Stimulated activated naive CD8-positive, alpha-beta T cell treated with anti-CD3 and anti-CD28 coated beads, Interleukin-15, amount 100 ng/mL, for 72 hours (primary cell): ENCODE measurements around the gene SH3RF2.
A peak's percentile ranks its signal among the peaks of the same experiment; 100 is the strongest.

Source experiments
- ATAC-seq: fragments of 150-1000 bp; cut with Tn5 transposase; 2 replicates; pipeline ENCODE4 v1.10.0; 2021; ENCODE audit warnings: mild to moderate bottlenecking, moderate library complexity
- DNase-seq, 2 donors: peaks; one replicate each; pipeline ENCODE4 v3.0.0; 2021 to 2022
- H3K27ac Mint-ChIP-seq, 2 donors: one replicate each; pipeline ENCODE4 v1.8.0; 2022; ENCODE audit warnings: mild to moderate bottlenecking in 2 of 2, mixed read lengths in 2 of 2, moderate library complexity in 2 of 2
- H3K27me3 Mint-ChIP-seq: one replicate; pipeline ENCODE4 v1.8.0; 2022; ENCODE audit warnings: mixed read lengths
- H3K4me1 Mint-ChIP-seq: one replicate; pipeline ENCODE4 v1.8.0; 2022; ENCODE audit warnings: mild to moderate bottlenecking, mixed read lengths
- H3K4me3 Mint-ChIP-seq, 2 donors: one replicate each; pipeline ENCODE4 v1.8.0; 2022; ENCODE audit warnings: mild to moderate bottlenecking in 2 of 2, mixed read lengths in 2 of 2, moderate library complexity in 1 of 2
- H3K9me3 Mint-ChIP-seq, 2 donors: one replicate each; pipeline ENCODE4 v1.8.0; 2022; ENCODE audit warnings: mixed read lengths in 2 of 2

Gene SH3RF2

DNA sequence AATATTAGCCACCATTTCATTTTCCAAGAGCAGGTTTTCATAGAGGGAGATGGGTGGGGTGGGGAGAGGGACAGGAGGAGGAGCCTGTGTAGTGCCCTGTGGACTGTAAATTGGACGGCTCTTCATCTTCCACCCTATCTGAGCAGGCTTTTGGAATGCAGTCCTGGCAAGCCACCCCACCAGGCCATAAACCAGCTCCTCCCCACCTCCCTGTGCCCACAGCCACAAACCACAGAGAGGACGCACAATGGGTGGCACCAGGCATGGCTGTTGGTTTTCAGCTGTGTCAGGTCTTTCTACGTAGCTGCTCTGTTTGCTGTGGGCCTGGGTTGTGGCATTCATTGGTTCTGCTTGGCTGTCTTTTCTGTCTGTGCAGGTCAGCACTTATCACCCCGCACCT, 111.0 kb downstream of the SH3RF2 start:
- ATAC-seq, result no peak
- H3K27ac Mint-ChIP-seq, result no peak overlapping the region

DNA sequence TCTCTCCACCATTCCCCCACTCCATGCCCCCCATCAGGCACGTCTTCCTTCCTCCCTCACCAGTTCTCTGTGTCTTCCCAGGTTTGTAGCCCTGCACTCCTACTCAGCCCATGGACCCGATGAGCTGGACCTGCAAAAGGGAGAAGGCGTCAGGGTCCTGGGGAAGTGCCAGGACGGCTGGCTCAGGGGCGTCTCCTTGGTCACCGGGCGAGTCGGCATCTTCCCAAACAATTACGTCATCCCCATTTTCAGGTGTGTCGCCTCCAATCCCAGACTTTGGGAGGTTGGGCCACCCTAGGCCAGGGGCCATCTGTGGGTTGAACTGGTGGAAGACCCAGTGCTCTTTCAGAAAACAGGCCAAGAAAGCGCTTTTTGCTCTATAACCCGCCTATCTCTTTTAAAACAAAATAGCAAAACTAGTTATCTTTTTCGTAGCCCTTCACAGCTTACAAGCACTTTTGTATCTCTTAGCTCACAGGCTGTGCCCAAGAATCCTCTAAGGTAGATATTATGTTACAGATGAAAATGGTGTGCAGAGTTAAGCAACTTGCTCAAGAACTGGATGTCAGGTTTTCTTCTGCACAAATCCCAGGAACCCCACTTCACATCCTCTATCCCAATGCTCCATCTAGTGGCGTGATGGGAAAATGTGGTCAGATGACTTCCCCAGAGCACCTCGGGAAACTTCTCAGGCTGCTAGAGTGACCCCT, 112.8 kb downstream of the SH3RF2 start:
- no peaks in the 10 kb centered on the region for H3K4me1 Mint-ChIP-seq
- no peak overlapping the region for H3K4me3 Mint-ChIP-seq
- ATAC-seq (peak; percentile 34), DNase-seq (peak in 1 of 2 donors; percentile 12)
- peaks cover 34% of the 10 kb centered on the region for H3K27me3 Mint-ChIP-seq
- no peaks in the 10 kb centered on the region for H3K9me3 Mint-ChIP-seq
- H3K27ac Mint-ChIP-seq, result no peak overlapping the region

More for the DNA sequence above, 111.0 kb downstream of the SH3RF2 start:
- no peaks in the 10 kb centered on the region for H3K4me1 Mint-ChIP-seq
- peaks cover 34% of the 10 kb centered on the region for H3K27me3 Mint-ChIP-seq
- no peak for DNase-seq
- no peak overlapping the region for H3K4me3 Mint-ChIP-seq
- H3K9me3 Mint-ChIP-seq, result no peaks in the 10 kb centered on the region

DNA sequence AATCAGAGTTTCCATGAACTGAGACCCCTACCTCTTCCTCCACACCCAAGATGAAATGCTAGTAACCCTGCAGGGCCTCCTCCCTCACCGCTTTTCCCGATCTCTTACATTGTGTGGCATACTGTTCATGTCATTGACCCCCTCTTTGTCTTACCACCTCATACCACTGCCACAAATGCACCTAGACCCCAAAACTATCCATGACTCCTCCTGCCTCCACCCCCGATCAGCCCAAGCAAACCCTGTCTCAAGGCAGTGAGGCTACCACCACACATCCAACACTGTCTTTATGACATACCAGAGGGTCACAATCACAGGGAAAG, 113.3 kb downstream of the SH3RF2 start:
- Mint-ChIP-seq H3K27ac (no peak overlapping the region), H3K4me1 (no peaks in the 10 kb centered on the region)
- ATAC-seq, result peak; percentile 34

DNA sequence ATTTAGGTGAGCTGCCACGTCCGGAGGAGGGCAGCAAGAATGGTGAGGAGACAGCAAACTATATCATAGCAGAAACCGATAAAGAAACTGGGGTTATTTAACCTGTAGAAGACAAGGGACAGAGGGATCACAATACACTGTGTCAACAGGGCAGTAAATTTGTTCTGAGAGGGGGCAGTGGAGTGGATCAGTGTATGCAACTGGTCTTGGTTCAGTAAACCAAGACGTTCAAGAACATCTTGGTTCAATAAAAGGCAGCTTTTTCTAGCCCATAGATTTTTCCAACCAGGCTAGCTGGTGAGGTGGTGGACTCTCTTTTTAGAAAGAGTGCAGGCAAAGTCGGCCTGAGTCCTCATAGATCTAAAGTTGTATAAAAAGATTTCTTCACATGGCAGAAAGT, 113.7 kb downstream of the SH3RF2 start:
- Mint-ChIP-seq H3K4me1 (no peaks in the 10 kb centered on the region), H3K27me3 (peaks cover 34% of the 10 kb centered on the region), H3K9me3 (no peaks in the 10 kb centered on the region), H3K4me3 (no peak overlapping the region), H3K27ac (peak overlapping the region in 1 of 2 donors; percentile 69)
- ATAC-seq, result peak; percentile 12
- DNase-seq, result no peak

More for the DNA sequence above, 113.3 kb downstream of the SH3RF2 start:
- Mint-ChIP-seq H3K9me3 (no peaks in the 10 kb centered on the region), H3K27me3 (peaks cover 34% of the 10 kb centered on the region), H3K4me3 (no peak overlapping the region)
- no peak for DNase-seq

DNA sequence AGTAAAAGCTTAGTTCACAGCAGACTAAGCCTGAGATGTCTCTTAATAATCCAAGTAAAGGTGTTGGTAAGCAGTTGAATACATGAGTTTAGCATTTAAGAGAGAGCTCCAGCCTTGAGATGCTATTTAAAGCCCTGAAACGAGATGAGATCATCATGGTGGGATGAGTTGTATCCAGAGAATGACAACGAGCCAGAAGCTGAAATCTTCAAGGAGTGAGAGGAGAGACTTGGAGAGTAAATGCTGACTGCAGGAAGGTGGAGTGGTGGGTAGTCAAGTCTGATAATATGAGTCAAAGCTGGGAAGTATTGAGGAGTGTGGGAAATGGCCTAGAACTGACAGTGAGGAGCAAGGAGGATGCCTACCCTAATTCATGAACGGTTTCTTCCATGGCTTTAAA, 115.3 kb downstream of the SH3RF2 start:
- Mint-ChIP-seq H3K9me3 (no peaks in the 10 kb centered on the region), H3K4me1 (no peaks in the 10 kb centered on the region), H3K27me3 (peaks cover 35% of the 10 kb centered on the region), H3K4me3 (no peak overlapping the region), H3K27ac (no peak overlapping the region)
- no peak for ATAC-seq
- no peak for DNase-seq

DNA sequence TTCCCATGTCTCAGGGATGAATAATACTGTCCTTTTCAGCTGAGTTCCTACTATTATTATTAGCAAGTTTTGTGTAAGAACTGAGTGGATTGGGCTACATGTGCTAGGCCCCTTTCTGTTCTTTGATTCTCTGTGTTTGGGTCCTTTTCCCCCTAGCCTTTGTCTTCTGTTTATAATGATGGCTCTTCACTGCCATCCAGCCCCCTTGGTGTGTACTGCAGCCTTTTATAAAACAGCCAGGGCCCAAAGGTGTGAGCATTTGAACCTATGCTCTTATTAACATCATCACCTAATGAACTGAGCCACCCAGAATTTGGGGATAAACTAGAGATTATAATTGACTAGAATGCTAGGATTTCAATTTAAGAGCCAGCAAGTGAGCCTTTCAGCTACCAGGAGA, 116.4 kb downstream of the SH3RF2 start:
- ATAC-seq, result no peak
- H3K27me3 Mint-ChIP-seq, result peaks cover 45% of the 10 kb centered on the region
- no peak overlapping the region for H3K4me3 Mint-ChIP-seq
- DNase-seq, result no peak
- no peaks in the 10 kb centered on the region for H3K9me3 Mint-ChIP-seq
- peak overlapping the region in 1 of 2 donors; percentile 12 for H3K27ac Mint-ChIP-seq
- no peaks in the 10 kb centered on the region for H3K4me1 Mint-ChIP-seq

DNA sequence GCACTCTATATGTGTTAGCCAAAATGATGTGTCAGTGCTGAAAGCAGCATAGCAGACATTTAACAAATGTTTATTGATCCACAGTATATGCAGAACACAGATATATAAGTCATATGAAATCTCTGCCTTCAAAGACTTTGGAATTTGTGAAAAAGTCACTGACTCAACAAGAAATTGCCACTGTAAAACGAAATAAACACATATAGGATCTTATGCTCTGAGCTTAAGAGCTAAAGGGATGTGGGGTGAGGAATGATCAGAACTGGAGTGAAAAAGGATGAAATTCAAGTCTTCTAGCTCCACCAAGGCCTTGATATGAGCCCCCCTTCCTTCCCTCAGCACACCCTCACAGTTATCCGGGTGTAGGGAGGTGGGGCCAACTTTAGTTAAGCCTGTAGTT, 119.1 kb downstream of the SH3RF2 start:
- no peaks in the 10 kb centered on the region for H3K9me3 Mint-ChIP-seq
- H3K27me3 Mint-ChIP-seq, result peaks cover 43% of the 10 kb centered on the region
- H3K4me3 Mint-ChIP-seq, result no peak overlapping the region
- H3K27ac Mint-ChIP-seq, result no peak overlapping the region
- DNase-seq, result no peak
- no peaks in the 10 kb centered on the region for H3K4me1 Mint-ChIP-seq
- ATAC-seq, result no peak

DNA sequence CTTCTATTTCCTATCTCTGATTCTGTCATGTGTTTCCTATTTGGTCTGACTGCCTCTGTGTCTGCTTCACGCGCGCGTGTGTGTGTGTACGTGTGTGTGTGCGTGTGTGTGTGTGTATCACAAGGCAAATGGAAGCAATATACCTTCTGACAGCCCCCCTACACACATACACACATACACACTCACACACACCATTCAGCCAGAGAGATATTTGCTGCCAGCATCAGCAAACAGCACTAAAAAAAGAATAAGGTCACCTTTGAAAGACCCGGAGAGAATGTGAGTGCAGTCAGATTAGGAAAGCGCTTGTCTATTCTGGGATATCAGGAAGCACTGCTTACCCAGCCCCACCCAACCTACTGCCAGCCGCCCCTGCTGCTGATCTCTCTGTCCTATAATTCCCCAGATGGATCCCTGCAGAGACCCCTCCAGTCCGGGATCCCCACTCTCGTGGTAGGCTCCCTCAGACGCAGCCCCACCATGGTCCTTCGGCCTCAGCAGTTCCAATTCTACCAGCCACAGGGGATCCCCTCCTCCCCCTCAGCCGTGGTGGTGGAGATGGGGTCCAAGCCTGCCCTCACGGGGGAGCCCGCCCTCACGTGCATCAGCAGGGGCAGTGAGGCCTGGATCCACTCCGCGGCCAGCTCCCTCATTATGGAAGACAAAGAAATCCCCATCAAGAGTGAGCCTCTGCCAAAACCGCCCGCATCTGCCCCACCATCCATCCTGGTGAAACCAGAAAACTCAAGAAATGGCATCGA, 123.3 kb downstream of the SH3RF2 start:
- ATAC-seq (peak; percentile 50), DNase-seq (no peak)
- Mint-ChIP-seq H3K4me1 (no peaks in the 10 kb centered on the region), H3K4me3 (no peak overlapping the region), H3K9me3 (no peaks in the 10 kb centered on the region), H3K27me3 (peaks cover 35% of the 10 kb centered on the region), H3K27ac (no peak overlapping the region)

DNA sequence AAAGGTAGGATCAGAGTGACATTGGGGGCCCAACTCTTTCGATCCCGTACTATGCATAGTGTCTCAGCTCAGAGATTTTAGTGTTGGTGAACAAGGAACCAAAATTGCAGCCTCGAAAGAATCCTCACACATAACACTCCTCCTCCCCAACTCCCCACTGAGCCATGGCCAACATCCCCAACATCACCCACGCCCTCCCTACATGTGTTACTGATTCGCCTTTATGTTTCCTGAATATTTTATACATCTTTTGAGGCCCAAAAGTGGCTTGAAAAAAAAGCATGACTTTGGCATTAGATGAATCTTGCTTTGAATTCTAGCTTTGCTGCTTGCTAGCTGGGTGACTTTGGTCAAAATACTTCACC, 123.8 kb downstream of the SH3RF2 start:
- Mint-ChIP-seq H3K4me3 (no peak overlapping the region), H3K27me3 (peaks cover 35% of the 10 kb centered on the region), H3K4me1 (no peaks in the 10 kb centered on the region), H3K9me3 (no peaks in the 10 kb centered on the region), H3K27ac (no peak overlapping the region)
- DNase-seq (no peak), ATAC-seq (no peak)

DNA sequence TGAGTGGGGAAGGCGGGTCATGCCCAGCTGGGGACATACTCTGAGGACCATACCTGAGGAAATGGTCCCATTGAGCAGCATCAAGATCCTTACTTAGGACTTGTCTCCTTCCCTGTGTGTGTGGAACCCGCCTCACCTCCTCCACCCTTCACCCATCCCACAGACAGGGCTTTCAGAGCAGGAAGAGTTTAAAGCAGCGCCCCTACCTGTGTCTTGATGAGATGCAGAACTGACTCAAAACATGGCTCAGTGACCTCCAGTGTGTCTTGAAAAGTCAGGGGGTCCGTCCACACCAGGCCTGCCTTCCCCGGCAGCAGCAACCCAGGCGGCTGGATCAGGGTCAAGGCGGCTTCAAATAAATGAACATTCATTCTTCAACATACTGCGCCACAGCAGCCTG, 130.6 kb downstream of the SH3RF2 start:
- DNase-seq (no peak), ATAC-seq (peak; percentile 40)
- Mint-ChIP-seq H3K27ac (no peak overlapping the region), H3K9me3 (no peaks in the 10 kb centered on the region), H3K27me3 (peaks cover 23% of the 10 kb centered on the region), H3K4me1 (no peaks in the 10 kb centered on the region), H3K4me3 (no peak overlapping the region)

DNA sequence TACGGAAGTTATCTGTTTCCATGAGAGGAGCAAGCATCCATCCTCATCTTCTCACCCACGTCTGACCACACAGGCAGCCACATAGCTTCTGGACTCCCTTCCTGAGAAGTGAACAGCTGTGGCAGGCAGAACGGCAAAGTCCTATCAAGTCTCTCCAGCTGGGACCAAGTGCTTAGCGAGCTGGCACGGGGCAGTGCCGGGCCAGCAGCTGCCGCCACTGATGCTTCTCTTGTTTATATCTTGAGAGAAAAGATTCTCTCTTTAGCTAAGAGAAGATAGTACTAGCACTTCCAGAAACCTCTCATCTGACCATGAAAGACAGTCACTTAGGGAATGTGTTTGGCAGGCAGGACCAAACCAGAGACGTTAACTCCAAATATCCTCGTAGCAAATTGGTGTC, 131.8 kb downstream of the SH3RF2 start:
- ATAC-seq (no peak), DNase-seq (no peak)
- H3K27ac Mint-ChIP-seq, result no peak overlapping the region
- H3K27me3 Mint-ChIP-seq, result peaks cover 23% of the 10 kb centered on the region
- no peak overlapping the region for H3K4me3 Mint-ChIP-seq
- H3K4me1 Mint-ChIP-seq, result no peaks in the 10 kb centered on the region
- H3K9me3 Mint-ChIP-seq, result no peaks in the 10 kb centered on the region

DNA sequence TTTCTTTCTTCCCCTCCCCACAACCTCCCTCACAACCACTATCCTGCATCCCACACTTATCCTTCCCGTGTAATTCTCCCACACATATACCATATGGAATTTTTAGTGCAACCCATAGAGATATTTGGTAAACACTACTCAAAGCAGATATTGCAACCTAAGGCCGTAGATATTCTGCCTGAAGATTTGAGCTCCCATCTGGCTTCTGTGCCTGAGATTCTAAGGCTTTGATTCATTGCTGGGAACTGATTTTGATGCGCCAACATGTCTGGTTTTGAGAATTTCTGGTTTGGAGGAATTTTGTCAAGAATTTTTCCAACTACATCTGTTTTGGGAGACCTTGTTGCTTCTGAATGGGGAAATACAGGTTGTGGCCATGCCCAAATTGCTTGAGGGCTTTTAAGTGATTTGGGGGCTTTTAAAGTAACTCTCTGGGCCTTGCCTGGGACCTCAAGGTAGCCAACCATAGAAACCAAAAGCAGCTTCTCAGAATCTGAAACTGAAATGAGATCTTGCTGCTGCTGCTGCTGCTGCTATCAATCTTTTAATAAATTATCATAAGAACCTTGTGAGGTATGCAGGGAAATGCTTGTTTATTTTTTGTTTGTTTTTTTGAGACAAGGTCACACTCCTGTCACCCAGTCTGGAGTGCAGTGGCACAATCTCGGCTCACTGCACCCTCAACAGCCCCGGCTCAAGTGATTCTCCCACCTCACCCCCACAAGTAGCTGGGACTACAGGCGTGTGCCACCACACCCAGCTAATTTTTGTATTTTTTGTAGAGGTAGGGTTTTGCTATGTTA, 132.8 kb downstream of the SH3RF2 start:
- no peaks in the 10 kb centered on the region for H3K4me1 Mint-ChIP-seq
- H3K9me3 Mint-ChIP-seq, result no peaks in the 10 kb centered on the region
- no peak overlapping the region for H3K27ac Mint-ChIP-seq
- no peak for DNase-seq
- peaks cover 16% of the 10 kb centered on the region for H3K27me3 Mint-ChIP-seq
- ATAC-seq, result no peak
- no peak overlapping the region for H3K4me3 Mint-ChIP-seq

DNA sequence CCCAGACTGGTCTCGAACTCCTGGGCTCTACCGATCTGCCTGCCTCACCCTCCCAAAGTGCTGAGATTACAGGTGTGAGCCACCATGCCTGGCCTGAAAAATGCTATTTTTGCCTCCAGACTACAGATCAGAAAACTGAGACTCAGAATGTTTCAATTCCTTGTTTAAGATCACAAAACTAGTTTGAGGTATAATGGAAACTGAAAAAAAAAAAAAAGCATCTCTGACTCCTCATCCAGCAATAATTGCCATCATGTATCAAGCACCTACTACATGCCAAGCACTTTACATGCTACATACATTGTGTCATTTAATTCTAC, 133.4 kb downstream of the SH3RF2 start:
- no peak overlapping the region for H3K4me3 Mint-ChIP-seq

DNA sequence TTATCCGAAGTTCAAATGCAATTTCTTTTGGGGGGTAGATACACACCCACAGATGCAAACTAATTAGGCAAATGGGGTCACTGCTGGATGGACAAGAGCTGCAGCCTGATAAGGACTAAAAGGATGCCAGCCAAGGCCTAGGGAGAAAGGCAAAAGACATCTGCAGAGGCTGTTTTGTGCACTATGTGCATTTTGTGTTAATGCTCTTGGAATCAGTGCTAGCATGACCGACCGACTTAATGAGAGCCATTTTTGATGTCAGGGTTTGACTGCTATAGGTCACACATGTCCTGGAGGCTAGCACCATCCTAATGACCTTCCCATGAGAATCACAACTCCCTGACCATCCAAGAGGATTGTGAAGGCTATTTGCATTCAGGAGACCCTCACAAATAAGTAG, 134.4 kb downstream of the SH3RF2 start:
- Mint-ChIP-seq H3K4me1 (no peaks in the 10 kb centered on the region), H3K27ac (no peak overlapping the region), H3K4me3 (no peak overlapping the region), H3K27me3 (peaks cover 16% of the 10 kb centered on the region), H3K9me3 (no peaks in the 10 kb centered on the region)
- no peak for DNase-seq
- no peak for ATAC-seq

More for the DNA sequence above, 133.4 kb downstream of the SH3RF2 start:
- Mint-ChIP-seq H3K27ac (no peak overlapping the region), H3K27me3 (peaks cover 16% of the 10 kb centered on the region), H3K4me1 (no peaks in the 10 kb centered on the region), H3K9me3 (no peaks in the 10 kb centered on the region)
- no peak for DNase-seq
- ATAC-seq, result no peak

DNA sequence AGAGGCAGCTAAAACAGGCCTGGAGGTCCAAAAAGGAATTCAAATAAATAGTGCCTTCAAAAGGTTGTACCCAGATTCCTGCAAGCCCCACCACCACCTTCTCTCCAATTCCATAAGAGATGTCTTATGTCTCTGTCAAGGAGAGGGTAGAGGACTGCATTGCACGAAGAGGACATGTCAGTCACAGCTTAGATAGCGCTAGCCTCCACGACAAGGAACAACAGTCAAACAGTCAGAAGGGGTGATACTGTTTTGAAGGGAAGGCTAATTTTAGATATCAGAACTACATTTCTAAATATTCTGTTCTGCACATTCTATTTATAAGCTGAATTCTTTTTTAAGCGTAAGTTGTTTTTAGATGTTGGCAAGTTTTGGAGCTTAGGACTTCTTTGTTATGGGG, 134.8 kb downstream of the SH3RF2 start:
- H3K27me3 Mint-ChIP-seq, result peaks cover 19% of the 10 kb centered on the region
- H3K9me3 Mint-ChIP-seq, result no peaks in the 10 kb centered on the region

DNA sequence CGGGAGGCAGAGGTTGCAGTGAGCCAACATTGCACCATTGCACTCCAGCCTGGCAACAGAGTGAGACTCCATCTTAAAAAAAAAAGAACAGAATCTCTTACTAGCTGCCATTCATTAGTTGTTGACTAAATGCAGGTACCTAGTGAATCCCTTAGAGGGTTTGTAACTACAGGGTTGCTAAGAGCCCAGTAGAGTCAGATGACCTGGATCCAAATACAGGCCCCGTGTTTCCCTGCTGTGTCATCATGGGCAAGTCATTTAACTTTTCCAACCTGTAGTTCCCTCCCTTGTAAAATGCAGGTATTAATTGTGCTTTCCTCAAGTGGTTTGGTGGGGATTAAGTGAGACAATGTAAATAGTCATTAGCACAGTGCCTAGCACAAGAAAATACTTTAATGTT, 136.2 kb downstream of the SH3RF2 start:
- Mint-ChIP-seq H3K27ac (no peak overlapping the region), H3K4me1 (no peaks in the 10 kb centered on the region), H3K27me3 (peaks cover 27% of the 10 kb centered on the region), H3K4me3 (no peak overlapping the region), H3K9me3 (no peaks in the 10 kb centered on the region)
- ATAC-seq (no peak), DNase-seq (no peak)

More for the DNA sequence above, 134.8 kb downstream of the SH3RF2 start:
- H3K4me1 Mint-ChIP-seq, result no peaks in the 10 kb centered on the region
- ATAC-seq, result no peak
- no peak overlapping the region for H3K27ac Mint-ChIP-seq
- DNase-seq, result no peak
- no peak overlapping the region for H3K4me3 Mint-ChIP-seq
